Motor neuron (in vitro differentiated cells): Measurements from ENCODE around the gene CLEC10A. TPM values are rescaled to one million over a fixed set of nuclear protein-coding genes. Genes with fewer than 3 reads are reported as not detected.
"Not testable (repeated sequence)": the region's sequence is repeated elsewhere in the genome, so short reads cannot be mapped to it uniquely, and the experiment has no call there.

Experiments
- ATAC-seq, 8 experiments: fragments of 200-7000 bp; cut with Tn5 transposase; replicated peaks in 6 of 8; 2 replicates each; pipeline ENCODE4 v1.8.0; 2021; ENCODE audit warnings: mild to moderate bottlenecking in 8 of 8, moderate library complexity in 8 of 8
- H3K27ac ChIP-seq, 2 donors: fragments of 250-450 bp; sonication (Bioruptor Pico); 2 replicates each; pipeline ENCODE4 v1.9.0; 2021; ENCODE audit warnings: antibody characterized with exemption in 2 of 2, mild to moderate bottlenecking in 2 of 2, moderate library complexity in 1 of 2
- H3K4me1 ChIP-seq, 2 donors: fragments of 250-450 bp; sonication (Bioruptor Pico); replicated peaks in 1 of 2; 2 replicates each; pipeline ENCODE4 v1.6.1; 2021; ENCODE audit warnings: antibody characterized with exemption in 2 of 2, mild to moderate bottlenecking in 2 of 2, moderate library complexity in 1 of 2
- H3K4me3 ChIP-seq, 5 donors: fragments of 250-450 bp; sonication (Bioruptor Pico); 2 replicates each; pipeline ENCODE4 v1.9.0; 2021; ENCODE audit warnings: antibody characterized with exemption in 5 of 5, mild to moderate bottlenecking in 5 of 5, moderate library complexity in 4 of 5
- whole genome bisulfite sequencing, 10 experiments: fragments of 450-650 bp; shearing (Covaris generic); methylation state at CpG; one replicate each; pipeline ENCODE4 v1.0.0; 2022; 5-methylcytosine and 5-hydroxymethylcytosine counted together
- in situ Hi-C, 9 experiments: fragments of 400-800 bp; cut with MboI; loops; one replicate each; pipeline ENCODE4 v1.15.0; 2021; ENCODE audit warnings: low sequenced_read_pairs in 9 of 9, low pct_unique_long_range_greater_than_20kb in 2 of 9; ENCODE audit not compliant: unreplicated experiment in 9 of 9
- total RNA-seq, 8 experiments: library from RNA; unstranded; fragments of 300-600 nt; gene quantifications; 2 replicates each; pipeline versions ENCODE4 v1.2.3 to v1.2.4, GENCODE V29; 2022

CLEC10A gene
- under 1 TPM in 3 of 8 experiments, not detected in 5; 0.09 to 0.38 (median 0.36) TPM for total RNA-seq

- H3K27ac ChIP-seq = no peak within 1 kb of the TSS
- in situ Hi-C loops = no loop called here
- ATAC-seq = no peak
- H3K4me3 ChIP-seq = no peak within 1 kb of the TSS
- H3K4me1 ChIP-seq = peaks cover 0 to 4% of the 10 kb centered on the region in 2 donors
- 38 to 91% (median 60%) methylated on average over 1 to 11 of the region's 15 CpGs; no CpG with 5 or more reads in 3 of the 10 experiments for WGBS, 10 experiments
These were observed at the start of gene CLEC10A for GRCh38 chr17:7079581-7080455. Gene CLEC10A, minus strand, starts transcription at chr17:7080251. Its CDS starts 1,439 bp downstream, at chr17:7078812.

DNA sequence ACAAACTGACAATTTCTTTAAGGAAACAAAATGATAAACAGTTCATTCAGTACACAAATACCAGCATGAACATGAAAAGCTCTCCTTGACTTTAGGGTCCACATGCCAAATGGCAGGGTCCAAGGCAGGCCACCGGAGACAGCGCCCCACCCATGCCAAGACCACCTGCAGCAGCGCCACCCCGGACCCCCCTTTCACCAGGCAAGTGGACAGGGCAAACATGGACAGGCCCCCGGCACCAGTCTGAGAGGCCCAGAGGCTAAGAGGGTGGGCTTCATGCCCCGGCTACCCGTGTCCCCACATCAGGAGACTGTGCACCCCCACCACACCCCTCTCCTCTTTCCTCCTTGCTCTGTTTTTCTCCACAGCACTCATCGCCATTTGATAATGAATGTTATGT is 49.3 kb upstream of the CLEC10A start:
- no peak overlapping the region for H3K4me3 ChIP-seq
- no peak for ATAC-seq
- whole genome bisulfite sequencing, 10 experiments = 0 to 100% (median 82%) methylated on average over 1 to 2 of the region's 8 CpGs; no CpG with 5 or more reads in 7 of the 10 experiments
- in situ Hi-C loops = loop anchor here in 2 of 9 experiments (25.0 kb wide), 1 partner anchor 92 kb away; the partner anchor contains the start of genes SLC16A11 (in 2 of the 2) and SLC16A13 (in 2 of the 2)
- H3K4me1 ChIP-seq = peaks cover 0 to 3% of the 10 kb centered on the region in 2 donors
- no peak overlapping the region for H3K27ac ChIP-seq

DNA sequence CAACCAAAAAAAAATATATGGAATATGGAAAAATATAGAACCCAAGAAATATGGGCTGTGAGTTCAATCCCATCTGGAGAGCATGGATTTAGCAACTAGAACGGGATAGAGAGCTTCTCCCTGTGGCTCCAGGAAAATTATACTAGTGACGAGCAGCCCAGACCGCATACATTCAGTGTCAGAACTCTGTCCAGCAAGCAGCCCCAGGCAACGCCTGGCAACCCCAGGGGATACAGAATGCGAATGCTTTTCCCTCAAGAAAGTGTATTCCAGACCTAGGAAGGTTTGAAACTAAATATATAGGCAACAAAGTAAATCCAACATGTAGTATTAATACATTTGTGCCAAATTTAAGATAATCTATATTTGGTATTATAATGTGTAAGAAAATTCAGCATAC is 48.1 kb upstream of the CLEC10A start:
- Histone ChIP-seq H3K27ac (no peak overlapping the region), H3K4me3 (no peak overlapping the region), H3K4me1 (peaks cover 0 to 3% of the 10 kb centered on the region in 2 donors)
- ATAC-seq = peak in 5 of 8 experiments; percentile 35 to 70 (median 49)
- 0 to 62% (median 35%) methylated on average over 1 to 5 of the region's 5 CpGs; no CpG with 5 or more reads in 2 of the 10 experiments for WGBS, 10 experiments
- in situ Hi-C loops = loop anchor here in 2 of 9 experiments (25.0 kb wide), 1 partner anchor 91 kb away; the partner anchor contains the start of genes SLC16A11 (in 2 of the 2) and SLC16A13 (in 2 of the 2)

GRCh38 chr17:7127501-7127900 is 47.5 kb upstream of the CLEC10A start:
- not testable (repeated sequence) for H3K27ac ChIP-seq, ATAC-seq, H3K4me1 ChIP-seq, H3K4me3 ChIP-seq
- in situ Hi-C loops = loop anchor here in 2 of 9 experiments (25.0 kb wide), 1 partner anchor 90 kb away; the partner anchor contains the start of genes SLC16A11 (in 2 of the 2) and SLC16A13 (in 2 of the 2)
- WGBS, 10 experiments = 82% methylated on average over 2 of the region's 5 CpGs; no CpG with 5 or more reads in 9 of the 10 experiments

- not testable (repeated sequence) for H3K27ac ChIP-seq, H3K4me3 ChIP-seq, ATAC-seq, H3K4me1 ChIP-seq
- in situ Hi-C loops = loop anchor here in 2 of 9 experiments (25.0 kb wide), 1 partner anchor 89 kb away; the partner anchor contains the start of genes SLC16A11 (in 2 of the 2) and SLC16A13 (in 2 of the 2)
- 95 to 100% methylated on average over 1 to 3 of the region's 12 CpGs; no CpG with 5 or more reads in 8 of the 10 experiments for WGBS, 10 experiments
These were observed 46.3 kb upstream of the CLEC10A start for GRCh38 chr17:7126386-7126785.

DNA sequence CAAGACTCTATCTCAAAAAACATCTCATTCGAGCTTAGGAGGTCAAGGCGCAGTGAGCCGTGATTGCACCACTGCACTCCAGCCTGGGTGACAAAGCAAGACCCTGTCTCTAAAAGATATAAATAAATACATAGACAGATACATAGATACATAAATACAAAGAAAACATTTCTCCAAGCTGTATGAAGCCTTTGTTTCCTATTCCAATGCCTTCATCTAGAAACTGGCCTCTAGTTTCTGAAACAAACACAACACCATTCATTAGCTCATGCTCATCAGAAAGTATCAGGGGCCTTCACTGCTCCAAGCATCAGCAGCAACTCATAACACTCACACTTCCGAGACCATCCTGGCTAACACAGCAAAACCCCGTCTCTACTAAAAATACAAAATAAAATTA is 44.9 kb upstream of the CLEC10A start:
- Histone ChIP-seq H3K4me1 (no peaks in the 10 kb centered on the region), H3K27ac (no peak overlapping the region), H3K4me3 (no peak overlapping the region)
- in situ Hi-C loops = loop anchor here in 2 of 9 experiments (25.0 kb wide), 1 partner anchor 88 kb away; the partner anchor contains the start of genes SLC16A11 (in 2 of the 2) and SLC16A13 (in 2 of the 2)
- no peak for ATAC-seq
- 61 to 100% (median 90%) methylated on average over 1 to 5 of the region's 5 CpGs; no CpG with 5 or more reads in 3 of the 10 experiments for WGBS, 10 experiments

- in situ Hi-C loops = no loop called here
- Histone ChIP-seq H3K4me1 (no peaks in the 10 kb centered on the region), H3K27ac (no peak overlapping the region), H3K4me3 (no peak overlapping the region)
- ATAC-seq = no peak
- 50 to 85% (median 71%) methylated on average over 1 to 4 of the region's 4 CpGs; no CpG with 5 or more reads in 3 of the 10 experiments for WGBS, 10 experiments
These were observed 43.8 kb upstream of the CLEC10A start for GRCh38 chr17:7123844-7124243.

- 0 to 82% (median 30%) methylated on average over 2 to 4 of the region's 4 CpGs for WGBS, 10 experiments
- peak in 3 of 8 experiments; percentile 85 to 93 (median 93) for ATAC-seq
- in situ Hi-C loops = no loop called here
- Histone ChIP-seq H3K27ac (no peak overlapping the region), H3K4me3 (no peak overlapping the region), H3K4me1 (no peaks in the 10 kb centered on the region)
These were observed 42.3 kb upstream of the CLEC10A start for GRCh38 chr17:7122381-7122780.

- H3K4me1 ChIP-seq, in situ Hi-C loops, H3K27ac ChIP-seq, ATAC-seq, H3K4me3 ChIP-seq: not testable (repeated sequence)
- WGBS, 10 experiments = 55 to 100% (median 90%) methylated on average over 2 to 10 of the region's 12 CpGs; no CpG with 5 or more reads in 3 of the 10 experiments
These were observed 40.6 kb upstream of the CLEC10A start for GRCh38 chr17:7120635-7121034.

GRCh38 chr17:7120123-7120522 is 40.1 kb upstream of the CLEC10A start:
- in situ Hi-C loops = no loop called here
- peaks cover 0 to 11% of the 10 kb centered on the region in 2 donors for H3K4me1 ChIP-seq
- no peak overlapping the region for H3K27ac ChIP-seq
- WGBS, 10 experiments = 0 to 78% (median 39%) methylated on average over 1 to 2 of the region's 2 CpGs; no CpG with 5 or more reads in 2 of the 10 experiments
- no peak overlapping the region for H3K4me3 ChIP-seq
- no peak for ATAC-seq

DNA sequence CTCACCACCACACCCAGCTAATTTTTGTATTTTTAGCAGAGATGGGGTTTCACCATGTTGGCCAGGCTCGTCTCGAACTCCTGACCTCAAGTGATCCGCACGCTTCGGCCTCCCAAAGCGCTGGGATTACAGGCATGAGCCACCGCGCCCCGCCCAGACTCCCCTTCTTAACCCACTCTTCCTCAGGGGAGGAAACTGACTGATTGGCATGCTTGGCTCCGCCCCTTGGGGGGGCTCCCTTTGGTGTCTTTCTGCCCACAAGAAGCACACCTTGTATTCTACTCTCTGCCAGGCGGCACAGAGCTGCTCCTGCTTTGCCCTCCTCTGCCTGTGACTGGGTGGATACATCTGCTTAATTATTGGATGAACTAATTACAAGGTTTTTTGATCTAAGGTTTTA is 39.3 kb upstream of the CLEC10A start:
- Histone ChIP-seq H3K4me1 (peaks cover 0 to 11% of the 10 kb centered on the region in 2 donors), H3K4me3 (no peak overlapping the region), H3K27ac (no peak overlapping the region)
- 0 to 89% (median 53%) methylated on average over 1 to 8 of the region's 11 CpGs; no CpG with 5 or more reads in 3 of the 10 experiments for WGBS, 10 experiments
- in situ Hi-C loops = no loop called here
- ATAC-seq = no peak

- no peak overlapping the region for H3K4me3 ChIP-seq
- in situ Hi-C loops = no loop called here
- 24 to 100% (median 80%) methylated on average over 1 to 9 of the region's 19 CpGs; no CpG with 5 or more reads in 3 of the 10 experiments for WGBS, 10 experiments
- peaks cover 0 to 11% of the 10 kb centered on the region in 2 donors for H3K4me1 ChIP-seq
- ATAC-seq = no peak
- no peak overlapping the region for H3K27ac ChIP-seq
These were observed 35.0 kb upstream of the CLEC10A start for GRCh38 chr17:7114875-7115614.
